ENCODE measurements around the gene LRBA.

- TF ChIP-seq POLR2AphosphoS5 (IDR thresholded peaks at IDR 0.05; ENCODE audit: control insufficient read depth, insufficient read depth, low read depth, low read length) (no peak), MLLT1 (IDR thresholded peaks at IDR 0.05) (no peak), POLR2A (conservative IDR thresholded peaks at IDR 0.05) (no peak), FOXM1 (IDR thresholded peaks at IDR 0.05; ENCODE audit: low read depth) (no peak), FOXM1 (CRISPR knock-in tag; IDR thresholded peaks at IDR 0.05; ENCODE audit: low read depth) (no peak), ZNF197 (CRISPR knock-in tag; IDR thresholded peaks at IDR 0.05; ENCODE audit: low read depth) (no peak), NR2C2 (CRISPR knock-in tag; IDR thresholded peaks at IDR 0.05) (no peak), NR2C2 (tag; IDR thresholded peaks at IDR 0.05) (no peak), CTCF (IDR thresholded peaks at IDR 0.05 in 2 of 3, conservative IDR thresholded peaks at IDR 0.05 in 1 of 3; ENCODE audit: insufficient read depth in 2 of 3, low read depth in 1 of 3, low read length in 3 of 3) (peak; percentile 69 to 86 (median 83)), EZH2 (IDR thresholded peaks at IDR 0.05; ENCODE audit: borderline replicate concordance, low read depth, low read length) (no peak), TARDBP (IDR thresholded peaks at IDR 0.05) (no peak)
These were observed 772.1 kb downstream of the LRBA start for GRCh38 chr4:150242820-150243458.

Measured in K562 (cell line).